HL-60 (cell line): ENCODE measurements around the gene MIX23.

Experiments
- CTCF ChIP-seq: IDR thresholded peaks from one replicate; pipeline ENCODE4 v1.5.1; 2011; ENCODE audit warnings: low read length, control low read depth, inconsistent platforms; ENCODE audit not compliant: insufficient read depth
- GABPA ChIP-seq: IDR thresholded peaks from 2 replicates; pipeline ENCODE4 v1.6.1; 2012; ENCODE audit warnings: low read depth
- POLR2AphosphoS5 ChIP-seq: IDR thresholded peaks from 2 replicates; pipeline ENCODE4 v1.6.1; 2012; ENCODE audit warnings: low read depth
- REST ChIP-seq: IDR thresholded peaks from 2 replicates; pipeline ENCODE4 v1.6.1; 2012; ENCODE audit warnings: low read depth; ENCODE audit not compliant: insufficient replicate concordance
- SPI1 ChIP-seq: IDR thresholded peaks from 2 replicates; pipeline ENCODE4 v1.6.1; 2012; ENCODE audit warnings: low read depth, mild to moderate bottlenecking, borderline replicate concordance

- TF ChIP-seq CTCF (no peak), POLR2AphosphoS5 (no peak), REST (no peak), SPI1 (no peak), GABPA (no peak)
Measured at GRCh38 chr3:122410111-122410510, 27.1 kb upstream of the MIX23 start.
